Parathyroid adenoma (tissue), 2 donors: ENCODE results near the gene RBMS3.

ENCODE experiments used
- H2AFZ ChIP-seq: fragments of 300-600 bp; sonication (generic); one replicate; pipeline ENCODE4 v1.7.0; 2017; ENCODE audit warnings: antibody characterized with exemption, mild to moderate bottlenecking
- H3K27ac ChIP-seq: fragments of 300-600 bp; sonication (generic); one replicate; pipeline ENCODE4 v1.7.0; 2017
- H3K27me3 ChIP-seq: fragments of 300-600 bp; sonication (generic); one replicate; pipeline ENCODE4 v1.7.0; 2017; ENCODE audit warnings: low read length; ENCODE audit not compliant: control insufficient read depth, insufficient read depth
- H3K36me3 ChIP-seq: fragments of 300-600 bp; sonication (generic); one replicate; pipeline ENCODE4 v1.7.0; 2017; ENCODE audit warnings: low read length; ENCODE audit not compliant: control insufficient read depth, insufficient read depth
- H3K4me1 ChIP-seq: fragments of 300-600 bp; sonication (generic); one replicate; pipeline ENCODE4 v1.7.0; 2017; ENCODE audit warnings: control low read depth
- H3K4me2 ChIP-seq: fragments of 300-600 bp; sonication (generic); one replicate; pipeline ENCODE4 v1.7.0; 2017; ENCODE audit warnings: low read length
- H3K4me3 ChIP-seq: fragments of 300-600 bp; sonication (generic); one replicate; pipeline ENCODE4 v1.7.0; 2017; ENCODE audit warnings: low read depth, low read length
- H3K79me2 ChIP-seq: fragments of 300-600 bp; sonication (generic); one replicate; pipeline ENCODE4 v1.7.0; 2017; ENCODE audit warnings: control low read depth
- H3K9ac ChIP-seq: fragments of 300-600 bp; sonication (generic); one replicate; pipeline ENCODE4 v1.7.0; 2017; ENCODE audit warnings: mild to moderate bottlenecking
- H3K9me3 ChIP-seq: fragments of 300-600 bp; sonication (generic); one replicate; pipeline ENCODE4 v1.7.0; 2017; ENCODE audit warnings: low read length; ENCODE audit not compliant: control insufficient read depth
- TF ChIP-seq, protein P1 (sequence below): fragments of 300-600 bp; sonication (generic); IDR thresholded peaks from one replicate; pipeline ENCODE4 v1.7.0; 2017; ENCODE audit warnings: antibody characterized with exemption, mild to moderate bottlenecking
- donor health status: primary hyperparathyroidism.

Gene RBMS3

DNA sequence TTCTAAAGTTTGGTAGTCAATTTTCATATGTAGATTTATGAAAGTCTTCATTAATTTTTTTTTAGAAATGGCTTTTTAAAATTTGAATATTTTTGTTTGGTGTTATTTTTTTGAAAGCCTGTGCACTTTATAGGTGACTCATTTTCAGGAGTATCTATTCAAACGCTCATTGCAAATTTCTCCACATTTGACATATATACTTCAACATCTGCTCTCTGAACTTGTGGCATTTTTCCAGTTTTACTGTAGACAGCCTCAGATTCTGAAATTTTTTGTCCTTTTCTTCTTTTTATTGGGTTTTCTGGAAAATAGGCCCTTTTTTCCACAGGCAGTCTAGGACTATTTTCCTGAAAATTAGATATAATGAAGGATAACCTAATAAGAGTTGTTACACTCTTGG, 396.6 kb downstream of the RBMS3 start:
- no peaks in the 10 kb centered on the region for H3K9me3 ChIP-seq
- no peak overlapping the region for H3K27ac ChIP-seq
- H3K4me3 ChIP-seq = no peak overlapping the region
- no peaks in the 10 kb centered on the region for H3K27me3 ChIP-seq
- H3K9ac ChIP-seq = no peak overlapping the region
- TF ChIP-seq, protein P1, sequence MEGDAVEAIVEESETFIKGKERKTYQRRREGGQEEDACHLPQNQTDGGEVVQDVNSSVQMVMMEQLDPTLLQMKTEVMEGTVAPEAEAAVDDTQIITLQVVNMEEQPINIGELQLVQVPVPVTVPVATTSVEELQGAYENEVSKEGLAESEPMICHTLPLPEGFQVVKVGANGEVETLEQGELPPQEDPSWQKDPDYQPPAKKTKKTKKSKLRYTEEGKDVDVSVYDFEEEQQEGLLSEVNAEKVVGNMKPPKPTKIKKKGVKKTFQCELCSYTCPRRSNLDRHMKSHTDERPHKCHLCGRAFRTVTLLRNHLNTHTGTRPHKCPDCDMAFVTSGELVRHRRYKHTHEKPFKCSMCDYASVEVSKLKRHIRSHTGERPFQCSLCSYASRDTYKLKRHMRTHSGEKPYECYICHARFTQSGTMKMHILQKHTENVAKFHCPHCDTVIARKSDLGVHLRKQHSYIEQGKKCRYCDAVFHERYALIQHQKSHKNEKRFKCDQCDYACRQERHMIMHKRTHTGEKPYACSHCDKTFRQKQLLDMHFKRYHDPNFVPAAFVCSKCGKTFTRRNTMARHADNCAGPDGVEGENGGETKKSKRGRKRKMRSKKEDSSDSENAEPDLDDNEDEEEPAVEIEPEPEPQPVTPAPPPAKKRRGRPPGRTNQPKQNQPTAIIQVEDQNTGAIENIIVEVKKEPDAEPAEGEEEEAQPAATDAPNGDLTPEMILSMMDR = no peak
- H3K4me1 ChIP-seq = no peaks in the 10 kb centered on the region
- no peak overlapping the region for H2AFZ ChIP-seq
- no peaks in the 10 kb centered on the region for H3K36me3 ChIP-seq
- H3K79me2 ChIP-seq = no peaks in the 10 kb centered on the region
- H3K4me2 ChIP-seq = no peak overlapping the region

GRCh38 chr3:29679944-29680343, 399.1 kb downstream of the RBMS3 start:
- Histone ChIP-seq H3K9ac (no peak overlapping the region), H3K79me2 (no peaks in the 10 kb centered on the region), H3K27ac (no peak overlapping the region), H3K9me3 (no peaks in the 10 kb centered on the region), H3K4me1 (no peaks in the 10 kb centered on the region), H3K4me2 (no peak overlapping the region), H3K27me3 (no peaks in the 10 kb centered on the region), H3K4me3 (no peak overlapping the region), H2AFZ (no peak overlapping the region), H3K36me3 (no peaks in the 10 kb centered on the region)
- TF ChIP-seq, protein P1 = no peak

- no peak overlapping the region for H2AFZ ChIP-seq
- H3K9ac ChIP-seq = no peak overlapping the region
- H3K4me1 ChIP-seq = no peaks in the 10 kb centered on the region
- TF ChIP-seq, protein P1 = no peak
- H3K27me3 ChIP-seq = no peaks in the 10 kb centered on the region
- no peaks in the 10 kb centered on the region for H3K9me3 ChIP-seq
- no peak overlapping the region for H3K27ac ChIP-seq
- H3K4me2 ChIP-seq = no peak overlapping the region
- H3K36me3 ChIP-seq = no peaks in the 10 kb centered on the region
- H3K79me2 ChIP-seq = no peaks in the 10 kb centered on the region
- no peak overlapping the region for H3K4me3 ChIP-seq
Observed at GRCh38 chr3:29683018-29683993, 402.4 kb downstream of the RBMS3 start.

- Histone ChIP-seq H2AFZ (no peak overlapping the region), H3K9me3 (no peaks in the 10 kb centered on the region), H3K79me2 (no peaks in the 10 kb centered on the region), H3K36me3 (no peaks in the 10 kb centered on the region), H3K4me1 (no peaks in the 10 kb centered on the region), H3K9ac (no peak overlapping the region), H3K4me2 (no peak overlapping the region), H3K4me3 (no peak overlapping the region), H3K27me3 (no peaks in the 10 kb centered on the region), H3K27ac (no peak overlapping the region)
- TF ChIP-seq, protein P1 = no peak
Observed at GRCh38 chr3:29686889-29687592, 406.2 kb downstream of the RBMS3 start.
